Fibroblast of the aortic adventitia (primary cell): ENCODE data around the gene SCYGR1. TPM values are rescaled to one million over a fixed set of nuclear protein-coding genes. Genes with fewer than 3 reads are reported as not detected.

Experiments used
- DNase-seq: peaks from one replicate; pipeline ENCODE4 v3.0.0-alpha.2; 2010; ENCODE audit warnings: low read depth
- H3K4me3 ChIP-seq: 2 replicates; pipeline ENCODE4 v1.5.1; 2011; ENCODE audit warnings: low read depth, mild to moderate bottlenecking, control low read depth, low read length, moderate library complexity
- CTCF ChIP-seq: IDR thresholded peaks from 2 replicates; pipeline ENCODE4 v1.5.1; 2011; ENCODE audit warnings: mild to moderate bottlenecking, low read length, control low read depth, inconsistent platforms; ENCODE audit not compliant: insufficient read depth
- total RNA-seq: library from RNA; depleted of rRNA; stranded (reverse); fragments of >200 nt; gene quantifications from 2 replicates; pipeline ENCODE4 v1.2.3, GENCODE V29; 2012; ENCODE audit warnings: low replicate concordance

The SCYGR1 gene
- total RNA-seq, 1 donor: not detected

GRCh38 chr2:227363756-227364155, 24.0 kb downstream of the SCYGR1 start:
- peak; percentile 11 for TF ChIP-seq CTCF
- H3K4me3 ChIP-seq: no peak overlapping the region
- no peak for DNase-seq

GRCh38 chr2:227360351-227360750, 27.4 kb downstream of the SCYGR1 start:
- no peak overlapping the region for H3K4me3 ChIP-seq
- no peak for TF ChIP-seq CTCF
- no peak for DNase-seq

- no peak overlapping the region for H3K4me3 ChIP-seq
- DNase-seq: no peak
- TF ChIP-seq CTCF: no peak
These were observed 36.1 kb downstream of the SCYGR1 start for GRCh38 chr2:227351639-227352038.

GRCh38 chr2:227349989-227350612, 37.6 kb downstream of the SCYGR1 start:
- no peak for TF ChIP-seq CTCF
- DNase-seq: no peak
- H3K4me3 ChIP-seq: no peak overlapping the region

GRCh38 chr2:227348324-227348723, 39.4 kb downstream of the SCYGR1 start:
- DNase-seq: no peak
- TF ChIP-seq CTCF: no peak
- no peak overlapping the region for H3K4me3 ChIP-seq

- DNase-seq: no peak
- H3K4me3 ChIP-seq: no peak overlapping the region
- TF ChIP-seq CTCF: no peak
These were observed 40.6 kb downstream of the SCYGR1 start for GRCh38 chr2:227347117-227347516.

- no peak for DNase-seq
- no peak overlapping the region for H3K4me3 ChIP-seq
- TF ChIP-seq CTCF: no peak
These were observed 43.5 kb downstream of the SCYGR1 start for GRCh38 chr2:227344231-227344630.
